SK-N-SH (cell line): ENCODE results near the gene GSTA5.

Experiments
- CTCF ChIP-seq: fragments of 200-600 bp; sonication (generic); IDR thresholded peaks from 2 replicates; pipeline ENCODE4 v1.6.1; 2017; ENCODE audit warnings: antibody characterized with exemption, mild to moderate bottlenecking, moderate library complexity
- MAX ChIP-seq: IDR thresholded peaks from 2 replicates; pipeline ENCODE4 v1.4.0; 2012; ENCODE audit warnings: low read depth
- MXI1 ChIP-seq: IDR thresholded peaks from 2 replicates; pipeline ENCODE4 v1.6.1; 2012; ENCODE audit warnings: mild to moderate bottlenecking, low read depth, low read length, improper control_type of control experiment
- YY1 ChIP-seq: IDR thresholded peaks from 2 replicates; pipeline ENCODE4 v1.4.0; 2012; ENCODE audit warnings: low read depth, mild to moderate bottlenecking

GRCh38 chr6:52877168-52877567 lies 36.6 kb upstream of the GSTA5 start:
- no peak; the same call in 1 of the 2 replicates for TF ChIP-seq MAX
- no peak for TF ChIP-seq MXI1
- TF ChIP-seq CTCF, result no peak
- no peak for TF ChIP-seq YY1
